HTR-8/SVneo (cell line): ENCODE results near the gene PLEKHM3.
"Not testable (repeated sequence)": the region's sequence is repeated elsewhere in the genome, so short reads cannot be mapped to it uniquely, and the experiment has no call there.

Experiments used
- DNase-seq: peaks from one replicate; pipeline ENCODE4 v3.0.0; 2011; ENCODE audit warnings: low spot score, mixed read lengths; ENCODE audit not compliant: insufficient read length
- FAIRE-seq: peaks from 2 replicates; lab custom pipeline; 2011; peaks lifted over from hg19 to GRCh38; lab: Jason Lieb, UNC

PLEKHM3 gene

DNA sequence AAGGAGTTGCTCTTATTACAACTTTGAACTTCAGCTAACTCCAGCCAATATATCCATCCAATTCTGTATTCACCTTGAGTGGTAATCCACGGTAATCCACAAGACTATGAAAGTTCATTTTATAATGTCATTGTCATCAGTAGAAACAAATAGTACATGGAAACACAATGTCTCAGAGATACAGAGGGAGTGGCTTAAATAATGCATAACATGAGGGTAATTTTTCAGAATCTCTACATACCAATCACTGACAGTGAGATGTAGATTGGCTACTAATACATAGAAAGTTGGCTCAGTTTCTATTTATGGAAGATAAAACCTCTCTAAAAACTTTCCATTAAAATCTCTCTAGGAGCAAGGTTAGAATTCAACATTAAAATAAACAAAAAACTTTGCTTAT, 93.2 kb downstream of the PLEKHM3 start:
- no peak for DNase-seq
- FAIRE-seq = no peak

DNA sequence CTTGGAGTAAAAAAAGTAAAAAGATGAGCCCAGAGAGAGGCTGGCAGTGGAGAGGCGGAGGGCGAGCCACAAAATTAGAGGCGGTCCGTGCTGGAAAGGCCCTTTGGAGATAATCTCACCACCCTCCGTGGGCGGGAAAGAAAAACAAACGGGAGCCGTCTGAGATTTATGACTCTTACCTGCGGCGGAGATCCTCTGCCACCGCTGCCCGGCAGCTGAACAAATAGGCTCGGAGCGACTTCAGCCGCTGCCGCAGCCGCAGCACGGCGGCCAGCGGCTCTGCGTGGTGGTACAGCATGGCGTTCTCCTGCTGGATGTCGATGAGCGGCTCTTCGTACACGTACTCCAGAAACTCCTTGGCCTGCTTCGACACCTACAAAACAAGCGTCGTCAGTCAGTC, 94.6 kb downstream of the PLEKHM3 start:
- FAIRE-seq (no peak), DNase-seq (no peak)

DNA sequence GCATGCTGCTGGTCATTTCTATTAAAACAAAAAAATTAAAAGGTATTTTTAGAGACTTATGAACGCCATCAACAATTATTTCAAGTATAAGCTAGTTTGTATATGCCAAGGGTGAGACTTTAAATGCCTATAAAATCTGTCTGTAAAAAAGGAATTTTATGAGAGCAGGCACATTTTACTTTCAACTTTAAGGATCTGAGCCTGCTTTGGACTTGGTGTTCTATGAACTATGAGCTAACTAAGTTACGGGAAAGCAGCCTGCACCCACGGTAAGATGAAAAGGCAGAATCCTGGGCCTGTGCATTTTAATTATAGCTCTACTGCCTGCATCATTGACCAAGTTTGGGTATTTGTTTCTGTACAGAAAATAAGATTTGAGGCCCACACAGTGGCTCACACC, 95.4 kb downstream of the PLEKHM3 start:
- no peak for DNase-seq
- no peak for FAIRE-seq

DNA sequence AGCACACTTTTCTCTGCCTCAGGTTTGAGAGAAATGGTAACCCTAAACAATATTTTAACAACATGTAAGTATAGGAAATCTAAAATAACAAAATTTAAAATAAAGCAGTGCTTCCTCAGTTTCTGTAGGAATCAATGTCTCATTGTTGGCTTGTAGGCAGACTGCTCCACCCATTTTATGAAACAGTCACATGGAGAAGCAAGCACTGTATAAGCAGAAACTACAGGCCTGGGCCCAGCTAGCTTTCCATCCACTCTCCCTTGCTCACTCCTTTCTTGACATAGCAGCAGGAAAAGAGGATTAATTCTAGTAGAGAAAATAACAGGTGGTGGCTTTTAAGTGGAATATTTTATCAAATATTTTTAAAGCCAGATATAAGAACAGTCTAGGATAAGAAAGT, 97.2 kb downstream of the PLEKHM3 start:
- no peak for DNase-seq
- no peak for FAIRE-seq

DNA sequence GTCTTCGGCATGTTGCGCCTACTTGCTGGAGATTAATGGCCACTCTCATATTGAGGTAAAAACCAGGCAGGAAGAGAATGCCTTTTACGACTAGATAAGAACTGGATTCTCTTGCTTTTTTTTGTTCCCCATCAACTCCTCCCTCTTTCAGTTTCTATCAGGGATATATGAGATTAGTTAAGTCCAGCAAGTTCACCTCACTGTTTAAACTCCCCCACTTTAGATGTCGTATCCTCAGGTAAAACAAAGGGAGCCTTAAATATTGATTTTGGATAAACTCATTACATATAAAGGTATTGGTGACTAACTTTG, 98.4 kb downstream of the PLEKHM3 start:
- FAIRE-seq (no peak), DNase-seq (no peak)

DNA sequence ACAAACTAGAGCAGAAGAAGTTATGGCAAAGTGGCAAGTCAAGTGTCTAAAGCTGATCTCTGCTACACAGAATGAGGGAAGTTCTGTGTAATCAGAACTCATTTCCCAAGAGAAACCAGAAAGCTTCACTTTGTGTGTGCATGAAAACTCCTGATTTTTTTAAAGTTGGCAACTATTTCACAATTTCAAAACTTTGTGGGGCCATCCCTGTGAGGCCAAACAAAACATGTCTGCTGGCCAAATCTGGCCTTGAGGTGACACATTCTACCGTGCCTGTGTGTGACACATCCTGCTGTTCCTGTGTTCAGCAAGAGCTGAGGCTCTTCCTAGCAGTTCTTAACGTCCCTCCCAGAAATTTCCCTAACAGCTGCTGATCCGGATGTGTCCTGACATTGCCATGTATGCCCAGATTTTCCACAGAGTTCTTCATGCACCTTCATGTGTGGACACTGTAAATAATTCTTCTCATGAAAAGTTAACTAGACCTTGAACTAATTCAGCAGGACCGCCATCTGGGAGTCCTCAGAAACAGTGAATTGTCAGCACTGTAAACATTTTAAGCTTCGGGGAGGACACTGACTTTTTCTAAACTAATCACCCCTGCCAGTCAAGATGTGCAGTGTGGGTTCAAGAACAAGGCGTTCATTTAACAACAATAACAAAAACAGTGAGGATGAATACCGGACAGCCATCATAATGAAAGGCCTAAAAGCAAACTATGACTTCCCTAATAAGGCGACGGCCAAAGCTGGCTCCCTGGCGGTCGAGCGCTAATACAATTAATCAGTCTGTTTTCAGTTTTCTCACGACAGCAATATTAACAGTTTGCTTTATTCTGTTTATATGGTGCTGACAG, 99.0 kb downstream of the PLEKHM3 start:
- DNase-seq (no peak), FAIRE-seq (no peak)

DNA sequence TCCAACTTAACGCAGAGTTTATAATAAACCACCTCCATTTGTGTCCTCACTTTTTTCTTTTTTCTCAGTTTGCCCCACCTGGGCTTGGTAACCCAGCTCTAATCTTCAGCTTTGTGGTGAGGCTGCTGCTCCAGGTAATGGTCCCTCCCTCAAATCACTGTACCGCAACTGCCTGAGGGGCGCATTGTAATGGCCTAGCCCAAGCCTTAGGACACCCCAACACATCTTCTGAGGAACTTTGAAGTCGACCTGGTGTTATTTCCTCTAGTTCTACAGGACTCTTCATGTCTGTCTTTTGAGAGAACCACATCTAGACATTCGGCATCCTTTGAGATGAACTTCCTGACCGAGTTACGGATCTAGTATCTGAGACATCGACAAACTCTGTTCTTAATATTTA, 99.7 kb downstream of the PLEKHM3 start:
- FAIRE-seq (no peak), DNase-seq (no peak)

DNA sequence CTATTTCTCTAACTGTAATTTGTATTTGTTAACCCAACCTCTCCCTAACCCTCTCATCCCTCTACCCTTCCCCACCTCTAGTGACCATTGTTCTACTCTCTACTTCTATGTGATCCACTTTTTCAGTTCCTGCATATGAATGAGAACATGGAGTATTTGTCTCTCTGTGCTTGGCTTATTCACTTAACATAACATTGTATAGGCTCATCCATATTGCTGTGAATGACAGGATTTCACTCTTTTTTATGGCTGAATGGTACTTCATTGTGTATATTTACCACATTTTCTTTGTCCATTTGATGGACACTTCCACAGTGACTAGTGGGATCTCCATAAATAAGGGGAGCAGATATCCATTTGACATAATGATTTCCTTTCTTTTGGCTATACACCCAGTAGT, 103.7 kb downstream of the PLEKHM3 start:
- no peak for DNase-seq
- no peak for FAIRE-seq

DNA sequence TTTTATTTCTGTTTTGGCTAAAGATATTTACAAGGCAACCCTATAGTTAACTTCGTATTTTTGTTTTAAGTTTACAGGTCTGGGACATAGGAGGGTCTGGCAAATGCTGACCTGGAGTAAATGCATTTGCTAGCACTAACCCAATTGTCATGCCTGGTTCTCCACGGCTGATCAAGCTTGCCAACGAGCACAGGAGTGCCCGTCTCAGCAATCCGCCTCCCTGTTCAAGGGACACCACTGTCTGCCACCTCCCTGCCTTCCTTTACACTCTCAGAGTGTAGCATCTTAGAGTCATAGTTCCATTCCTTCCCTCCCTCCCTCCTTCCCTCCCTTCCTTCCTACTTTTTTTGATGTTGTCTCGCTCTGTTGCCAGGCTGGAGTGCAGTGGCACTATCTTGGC, 104.6 kb downstream of the PLEKHM3 start:
- no peak for FAIRE-seq
- no peak for DNase-seq

DNA sequence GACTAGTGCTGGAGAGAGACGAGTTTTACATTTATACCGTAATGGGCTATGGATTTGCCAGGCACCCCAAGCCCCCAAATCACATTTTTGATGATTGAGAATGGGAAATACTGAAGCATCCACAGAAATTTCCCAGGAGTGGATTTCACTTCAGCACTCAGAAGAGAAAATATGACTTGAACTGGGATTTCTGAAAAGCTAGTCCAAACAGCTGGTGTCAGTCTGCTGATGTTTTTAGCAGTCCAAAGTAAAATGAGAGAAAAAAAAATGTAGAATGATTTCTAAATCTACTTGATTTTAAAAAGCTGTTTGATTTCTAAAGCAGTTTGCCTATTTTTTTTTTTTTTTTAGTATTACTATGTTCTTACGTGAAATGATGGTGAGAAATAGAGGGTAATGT, 105.0 kb downstream of the PLEKHM3 start:
- no peak for FAIRE-seq
- no peak for DNase-seq

DNA sequence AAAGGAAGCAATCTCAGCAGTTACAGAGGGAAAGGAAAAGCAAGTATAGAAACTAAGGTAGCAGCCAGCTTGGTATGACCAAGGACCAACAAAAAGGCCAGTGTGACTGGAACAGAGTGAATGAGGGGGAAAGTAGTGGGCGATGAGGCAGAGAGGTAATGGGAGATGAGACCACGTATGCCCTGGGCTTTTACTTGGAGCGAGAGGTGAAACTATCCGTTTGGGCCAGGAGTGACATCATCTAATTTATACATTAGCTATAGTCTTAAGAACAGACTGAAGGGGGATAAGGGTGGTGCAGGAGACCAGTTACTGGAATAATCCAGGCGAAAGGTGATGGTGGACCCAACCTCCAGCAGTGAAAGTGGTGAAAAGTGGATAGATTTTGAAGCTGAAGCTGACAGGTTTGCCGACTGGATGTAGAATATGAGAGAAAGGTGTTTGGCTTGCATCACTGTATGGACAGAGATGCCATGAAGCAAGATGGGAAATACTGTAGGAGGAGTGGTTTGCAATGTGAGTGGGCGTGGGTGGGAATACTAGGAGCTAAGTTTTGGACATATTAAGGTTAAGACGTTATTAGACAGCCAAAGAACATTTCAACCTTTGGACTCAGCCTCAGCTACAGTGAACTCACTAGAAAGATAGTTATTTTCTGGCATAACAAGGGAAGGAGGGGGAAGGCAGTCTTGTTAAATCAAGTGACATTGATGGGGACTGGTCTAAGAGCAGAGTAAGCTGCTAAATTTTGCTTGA, 106.0 kb downstream of the PLEKHM3 start:
- DNase-seq = no peak
- no peak for FAIRE-seq

DNA sequence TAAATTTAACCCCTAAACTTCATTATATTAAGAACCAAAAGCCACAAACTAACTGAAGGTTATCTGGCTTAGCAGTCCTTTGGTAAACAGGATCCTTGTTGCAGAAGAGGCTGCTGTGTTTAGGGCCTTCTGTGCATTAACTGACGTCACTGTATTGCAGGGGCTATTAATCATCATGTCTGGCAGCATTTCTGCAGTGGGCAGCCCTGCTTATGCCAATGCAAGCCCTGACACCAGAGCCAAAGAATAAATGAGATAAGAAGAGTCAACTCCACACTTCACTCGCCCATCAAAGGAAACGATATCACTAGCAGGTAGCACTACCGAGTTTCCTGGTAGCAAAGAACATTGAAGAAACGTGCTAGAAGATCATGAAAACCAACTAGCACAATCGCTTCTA, 110.6 kb downstream of the PLEKHM3 start:
- FAIRE-seq (no peak), DNase-seq (no peak)

DNA sequence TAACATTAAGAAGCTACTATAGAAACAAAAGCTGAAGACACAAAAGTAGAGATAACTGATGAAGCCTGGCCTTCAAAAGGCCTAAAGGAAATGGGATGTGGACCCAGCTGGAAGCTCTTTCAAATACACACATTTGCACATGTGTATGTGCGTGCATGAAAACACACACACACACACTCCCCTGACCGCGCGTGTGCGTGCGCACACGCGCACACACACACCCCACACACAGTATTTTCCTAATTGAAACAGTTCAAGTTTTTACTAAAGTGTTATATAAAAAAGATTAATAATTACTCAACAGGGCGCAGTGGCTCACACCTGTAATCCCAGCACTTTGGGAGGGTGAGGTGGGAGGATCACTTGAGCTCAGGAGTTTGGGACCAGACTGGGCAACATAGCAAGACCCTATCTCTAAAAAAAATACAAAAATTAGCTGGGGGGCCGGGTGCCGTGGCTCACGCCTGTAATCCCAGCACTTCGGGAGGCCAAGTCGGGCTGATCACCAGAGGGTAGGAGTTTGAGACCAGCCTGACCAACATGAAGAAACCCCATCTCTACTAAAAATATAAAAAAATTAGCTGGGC, 111.5 kb downstream of the PLEKHM3 start:
- DNase-seq (no peak), FAIRE-seq (no peak)

DNA sequence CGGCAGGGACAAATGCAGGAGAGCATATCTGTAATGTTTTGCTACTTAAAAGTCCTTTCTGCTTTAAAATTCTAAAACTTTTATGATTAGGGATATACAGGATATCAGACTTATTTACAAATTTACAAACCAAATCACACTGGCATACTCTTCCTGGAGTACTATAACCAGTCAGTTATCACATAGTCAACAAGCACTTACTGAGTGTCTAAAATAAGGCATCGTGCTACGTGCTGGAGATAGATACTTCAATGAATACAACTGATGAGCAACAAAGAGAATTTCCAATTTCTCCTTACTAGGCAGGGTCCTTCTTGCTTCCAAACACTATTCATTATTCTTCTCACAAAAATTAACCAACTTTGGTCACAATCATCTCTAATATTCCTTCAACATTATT, 113.5 kb downstream of the PLEKHM3 start:
- no peak for FAIRE-seq
- no peak for DNase-seq

DNA sequence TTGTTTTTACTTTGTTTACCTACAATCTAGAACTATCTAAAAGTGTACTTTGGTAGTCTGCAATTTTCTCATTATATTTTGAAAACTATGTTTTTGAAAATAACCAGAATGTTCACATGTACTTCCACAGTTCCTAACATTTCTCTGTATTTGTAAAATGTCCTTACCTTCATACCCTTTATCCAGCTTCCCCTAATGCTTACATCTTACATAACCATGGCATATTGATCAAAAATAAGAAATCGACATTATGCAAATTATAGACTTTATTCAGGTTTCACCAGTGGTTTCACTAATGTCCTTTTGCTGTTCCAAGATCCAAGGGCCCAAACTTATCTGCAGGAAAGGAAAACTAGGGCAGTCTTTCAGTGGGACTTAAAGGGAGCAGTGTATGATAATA, 114.1 kb downstream of the PLEKHM3 start:
- DNase-seq (no peak), FAIRE-seq (no peak)

DNA sequence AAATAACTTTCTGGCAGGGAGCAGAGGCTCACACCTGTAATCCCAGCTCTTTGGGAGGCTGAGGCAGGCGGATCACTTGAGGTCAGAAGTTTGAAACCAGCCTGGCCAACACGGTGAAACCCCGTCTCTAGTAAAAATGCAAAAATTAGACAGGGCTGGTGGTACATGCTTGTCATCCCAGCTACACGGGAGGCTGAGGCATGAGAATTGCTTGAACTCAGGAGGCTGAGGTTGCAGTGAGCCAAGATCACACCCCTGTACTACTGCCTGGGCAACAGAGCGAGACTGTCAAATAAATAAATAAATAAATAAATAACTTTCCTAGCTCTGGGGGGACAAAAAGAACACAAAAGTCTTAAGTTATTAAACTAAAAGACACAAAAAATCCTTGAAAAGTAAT, 118.8 kb downstream of the PLEKHM3 start:
- FAIRE-seq, DNase-seq: not testable (repeated sequence)

DNA sequence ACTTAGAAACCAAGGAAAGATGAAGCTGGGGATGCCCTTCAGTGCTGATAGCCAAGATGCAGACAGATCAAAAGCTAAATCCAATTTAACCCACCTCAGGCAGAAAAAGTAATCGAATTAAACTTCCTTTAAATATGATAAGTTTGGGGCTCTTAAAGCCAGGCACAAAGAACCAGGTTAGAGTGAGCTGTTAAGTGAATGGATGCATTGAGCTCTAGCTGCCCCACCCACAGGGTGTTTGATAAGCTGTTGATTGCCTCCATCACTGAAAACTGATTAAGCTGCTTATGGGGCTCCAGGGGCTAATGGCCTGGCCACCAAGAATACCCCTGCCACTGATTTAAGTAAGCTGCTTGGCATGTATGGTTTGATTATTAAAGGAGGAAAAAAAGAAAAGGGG, 119.8 kb downstream of the PLEKHM3 start:
- FAIRE-seq = no peak

DNA sequence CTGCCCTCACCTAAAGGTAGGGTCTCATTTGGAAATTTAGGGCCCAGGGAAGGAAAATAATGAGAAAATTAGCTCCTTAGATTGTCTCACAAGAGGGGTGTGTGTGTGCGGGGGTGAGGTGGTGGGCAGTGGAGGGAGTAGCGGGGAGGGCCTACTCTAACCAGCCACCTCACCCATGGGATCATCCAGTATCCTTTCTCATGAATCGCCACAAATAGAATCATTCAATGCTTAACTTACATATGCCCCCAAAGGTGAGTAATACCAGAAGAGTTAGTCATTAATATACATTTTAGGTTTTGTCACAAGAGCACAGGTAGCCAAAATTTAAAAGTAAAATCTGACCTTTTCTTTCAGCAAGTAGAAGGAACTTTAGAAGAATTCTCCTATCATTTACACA, 122.1 kb downstream of the PLEKHM3 start:
- DNase-seq (no peak), FAIRE-seq (no peak)

More for the DNA sequence above, 119.8 kb downstream of the PLEKHM3 start:
- no peak for DNase-seq

DNA sequence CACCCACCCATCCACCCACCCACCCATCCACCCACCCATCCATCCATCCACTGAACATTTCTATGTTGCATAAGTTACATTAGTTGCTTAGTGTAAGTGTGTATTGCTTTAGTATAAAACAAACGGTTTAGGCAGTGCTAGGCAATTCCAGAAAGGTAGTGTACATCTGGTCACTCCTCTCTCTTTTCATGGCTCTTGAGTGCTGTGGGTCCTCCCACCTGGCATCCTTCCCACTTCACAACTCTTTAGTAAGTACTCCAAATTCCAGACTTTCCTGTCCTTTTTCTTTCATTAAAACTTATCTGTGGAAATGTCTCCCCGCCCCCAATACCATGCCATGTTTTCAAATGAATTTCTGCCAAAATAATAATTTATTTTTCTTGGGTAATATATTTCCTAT, 122.5 kb downstream of the PLEKHM3 start:
- no peak for DNase-seq
- no peak for FAIRE-seq

DNA sequence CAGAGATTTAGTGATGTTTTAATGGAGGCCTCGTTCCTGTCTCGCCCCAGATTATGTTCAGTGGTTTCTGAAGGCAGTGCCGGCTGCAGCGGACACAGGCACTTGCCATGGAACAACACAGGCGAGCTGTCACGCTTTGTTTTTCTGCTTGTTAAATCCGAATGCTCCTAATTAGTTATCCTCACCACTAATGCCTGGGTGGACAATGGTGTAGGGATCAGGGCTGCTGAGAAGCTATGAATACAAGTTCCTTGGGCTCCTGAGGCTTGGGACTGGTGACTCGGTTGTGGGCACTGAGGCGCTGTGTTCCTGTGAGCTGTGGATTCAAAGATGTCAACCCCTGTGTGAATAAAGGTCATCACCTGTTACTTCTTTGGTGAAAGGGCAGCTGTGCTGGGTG, 123.5 kb downstream of the PLEKHM3 start:
- DNase-seq (no peak), FAIRE-seq (no peak)

DNA sequence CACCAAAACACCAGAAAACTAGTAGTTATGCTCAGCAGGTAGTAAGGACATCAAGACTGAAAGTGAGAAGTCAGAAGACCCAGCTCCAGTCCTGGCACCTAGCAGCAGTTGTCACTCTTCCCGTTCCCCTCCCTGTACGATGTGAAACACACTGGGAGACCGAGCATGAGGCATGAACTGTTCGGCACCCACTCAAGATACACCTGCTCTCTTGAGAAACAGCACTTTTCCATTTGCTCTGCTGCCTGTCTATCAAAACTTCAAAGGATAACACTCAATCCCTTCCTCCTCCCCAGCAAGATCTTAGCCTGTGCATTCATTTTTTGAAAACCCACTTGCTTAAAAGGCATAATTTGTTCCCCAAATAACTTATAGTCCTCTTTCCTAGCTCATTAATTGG, 123.9 kb downstream of the PLEKHM3 start:
- FAIRE-seq (no peak), DNase-seq (no peak)

DNA sequence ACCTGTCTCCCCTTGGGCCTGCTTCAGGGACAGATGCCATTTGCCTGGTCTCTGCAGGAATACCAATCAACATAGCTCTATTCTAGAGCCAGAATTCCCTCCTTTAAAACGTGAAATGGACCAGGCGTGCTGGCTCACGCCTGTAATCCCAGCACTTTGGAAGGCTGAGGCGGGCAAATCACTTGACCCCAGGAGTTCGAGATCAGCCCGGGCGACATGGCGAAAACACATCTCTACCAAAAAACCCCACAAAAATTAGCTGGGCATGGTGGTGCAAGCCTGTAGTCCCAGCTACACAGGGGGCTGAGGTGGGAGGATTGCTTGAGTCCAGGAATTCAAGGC, 127.0 kb downstream of the PLEKHM3 start:
- FAIRE-seq (no peak), DNase-seq (no peak)
